Measurements from ENCODE around the gene KIF5A.

GRCh38 chr12:57592551-57593165, 42.8 kb downstream of the KIF5A start:
- TF ChIP-seq CTCF (IDR thresholded peaks at IDR 0.05) (no peak), POLR2A (IDR thresholded peaks at IDR 0.05) (no peak)

Data from lower leg skin (tissue), 3 donors.